SJSA1 (cell line): ENCODE results near the gene EPHA2. TPM values are rescaled to one million over a fixed set of nuclear protein-coding genes. Genes with fewer than 3 reads are reported as not detected.

ENCODE experiments used
- DNase-seq, 2 experiments: peaks; one replicate each; pipeline ENCODE4 v3.0.0-alpha.2; 2015 to 2020; ENCODE audit warnings: low spot score in 2 of 2, low read depth in 1 of 2
- H3K27ac ChIP-seq: fragments of 250-450 bp; sonication (Bioruptor Pico); 2 replicates; pipeline ENCODE4 v1.5.1; 2020; ENCODE audit warnings: mild to moderate bottlenecking, moderate library complexity
- H3K27me3 ChIP-seq: fragments of 250-450 bp; sonication (Bioruptor Pico); replicated peaks from 2 replicates; pipeline ENCODE4 v1.5.1; 2020; ENCODE audit warnings: mild to moderate bottlenecking, moderate library complexity
- H3K36me3 ChIP-seq: fragments of 250-450 bp; sonication (Bioruptor Pico); 2 replicates; pipeline ENCODE4 v1.5.1; 2020; ENCODE audit warnings: mild to moderate bottlenecking
- H3K4me1 ChIP-seq: fragments of 250-450 bp; sonication (Bioruptor Pico); replicated peaks from 2 replicates; pipeline ENCODE4 v1.6.1; 2021; ENCODE audit warnings: mild to moderate bottlenecking
- H3K4me3 ChIP-seq: fragments of 250-450 bp; sonication (Bioruptor Pico); 2 replicates; pipeline ENCODE4 v1.5.1; 2020; ENCODE audit warnings: mild to moderate bottlenecking
- H3K9me3 ChIP-seq: fragments of 250-450 bp; sonication (Bioruptor Pico); replicated peaks from 2 replicates; pipeline ENCODE4 v1.5.1; 2020; ENCODE audit warnings: mild to moderate bottlenecking
- total RNA-seq: library from RNA; depleted of rRNA; stranded (reverse); fragments of >200 nt; shearing (Covaris generic); gene quantifications from 2 replicates; pipeline ENCODE4 v1.2.3, GENCODE V29; 2014

The EPHA2 gene
- total RNA-seq, 1 experiment from 2014 or later: 51.0 TPM

DNA sequence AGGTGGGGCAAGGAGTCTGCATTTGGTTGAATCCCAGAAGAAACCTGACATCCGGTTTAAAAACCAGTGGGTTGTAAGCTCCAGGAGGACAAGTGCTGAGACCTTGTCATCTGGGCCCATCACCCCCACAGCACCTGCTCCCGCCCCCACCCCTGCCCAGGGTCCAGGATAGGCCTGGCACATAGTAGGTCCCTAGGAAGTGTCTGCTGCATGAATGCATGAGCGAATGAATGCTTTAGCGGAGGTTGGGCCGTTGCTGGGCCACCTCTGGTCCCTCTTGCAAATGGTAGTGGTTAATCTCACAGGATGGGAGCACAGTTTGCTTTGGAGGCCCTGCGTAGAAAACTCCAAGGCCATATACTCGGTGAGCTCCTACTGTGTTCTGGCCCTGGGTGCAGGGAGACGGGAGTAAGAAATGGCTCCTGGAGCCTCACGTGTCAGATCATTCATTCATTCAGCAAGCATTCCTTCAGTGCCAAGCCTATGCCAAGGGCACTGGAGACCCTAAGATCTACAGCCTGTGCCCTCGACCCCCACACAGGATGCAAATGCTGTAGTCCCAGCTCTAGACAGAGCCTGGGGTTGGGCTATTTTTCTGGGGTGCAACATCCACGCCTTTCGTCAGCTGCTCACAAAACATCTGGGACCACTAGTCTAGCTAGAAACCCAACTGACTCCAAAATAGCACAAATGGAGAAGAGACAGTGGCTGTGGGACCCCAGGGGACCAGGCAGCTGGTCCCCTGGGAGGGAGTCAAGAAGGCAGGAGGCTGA is 28.9 kb downstream of the EPHA2 start:
- peaks cover 13% of the 10 kb centered on the region for H3K4me1 ChIP-seq
- H3K27me3 ChIP-seq: no peaks in the 10 kb centered on the region
- H3K27ac ChIP-seq: no peak overlapping the region
- no peak for DNase-seq
- H3K36me3 ChIP-seq: peaks cover 97% of the 10 kb centered on the region
- no peak overlapping the region for H3K4me3 ChIP-seq
- H3K9me3 ChIP-seq: no peaks in the 10 kb centered on the region

DNA sequence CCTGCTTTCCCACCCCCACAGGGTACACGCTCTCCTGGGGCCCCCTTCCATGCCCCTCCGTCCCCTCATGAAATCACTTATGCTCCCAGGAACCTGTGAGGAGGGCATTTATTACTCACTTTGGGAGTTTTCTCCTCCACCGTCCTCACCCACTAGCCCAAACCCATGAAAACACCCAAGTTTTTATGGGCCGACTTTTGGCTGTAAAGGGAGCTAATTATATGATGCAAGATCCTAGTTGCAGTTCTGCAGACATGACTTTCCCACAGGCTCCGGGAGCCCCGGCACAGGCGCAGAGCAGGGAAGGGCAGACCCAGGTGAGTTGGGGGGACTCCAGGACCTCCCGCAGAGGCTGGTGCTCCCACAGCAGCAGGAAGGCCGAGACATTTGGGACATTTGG is 29.7 kb downstream of the EPHA2 start:
- no peak for DNase-seq
- Histone ChIP-seq H3K4me1 (peaks cover 19% of the 10 kb centered on the region), H3K36me3 (peaks cover 89% of the 10 kb centered on the region), H3K27me3 (no peaks in the 10 kb centered on the region), H3K4me3 (no peak overlapping the region), H3K9me3 (no peaks in the 10 kb centered on the region), H3K27ac (no peak overlapping the region)

DNA sequence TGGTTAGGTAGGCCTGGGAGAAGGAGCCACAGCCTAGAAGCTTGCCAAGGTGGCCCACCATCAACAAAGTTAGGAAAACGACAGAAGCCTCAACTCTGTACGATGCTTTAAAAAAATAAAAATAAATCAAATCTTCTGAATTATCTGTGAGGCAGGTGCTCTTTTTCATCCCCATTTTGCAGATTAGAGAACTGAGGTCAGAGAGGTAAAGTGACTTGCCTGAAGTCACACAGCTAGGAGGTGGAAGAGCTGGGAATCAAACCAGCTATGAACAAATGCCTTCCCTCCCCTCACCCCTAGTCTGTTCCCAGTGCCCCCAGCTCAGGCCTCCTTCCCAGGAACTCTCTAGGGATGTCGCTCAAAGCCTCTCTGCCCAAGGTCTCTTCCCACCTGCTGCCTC is 30.4 kb downstream of the EPHA2 start:
- Histone ChIP-seq H3K4me3 (no peak overlapping the region), H3K27ac (no peak overlapping the region), H3K27me3 (no peaks in the 10 kb centered on the region), H3K4me1 (peaks cover 25% of the 10 kb centered on the region), H3K36me3 (peaks cover 83% of the 10 kb centered on the region), H3K9me3 (no peaks in the 10 kb centered on the region)
- DNase-seq: no peak

DNA sequence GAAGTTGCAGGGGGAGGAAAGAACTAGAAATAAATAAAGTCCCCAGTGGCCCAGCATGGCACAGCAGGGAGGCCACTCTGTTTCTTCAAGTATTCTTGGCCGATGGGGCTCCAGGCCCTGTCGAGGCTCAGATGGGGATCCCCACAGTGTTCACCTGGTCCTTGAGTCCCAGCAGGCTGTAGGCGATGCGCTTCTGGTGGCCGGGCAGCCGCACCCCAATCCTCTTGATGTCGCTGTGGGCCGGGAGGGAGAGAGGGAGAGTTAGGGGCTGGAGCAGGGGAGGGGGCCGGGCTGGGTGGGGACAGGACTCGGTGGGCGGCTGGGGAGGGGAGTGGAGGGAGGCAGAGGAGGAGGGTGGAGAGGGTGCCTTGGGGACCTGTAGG is 30.8 kb downstream of the EPHA2 start:
- Histone ChIP-seq H3K4me1 (peaks cover 25% of the 10 kb centered on the region), H3K9me3 (no peaks in the 10 kb centered on the region), H3K27ac (no peak overlapping the region), H3K36me3 (peaks cover 79% of the 10 kb centered on the region), H3K4me3 (no peak overlapping the region), H3K27me3 (no peaks in the 10 kb centered on the region)
- DNase-seq: no peak

DNA sequence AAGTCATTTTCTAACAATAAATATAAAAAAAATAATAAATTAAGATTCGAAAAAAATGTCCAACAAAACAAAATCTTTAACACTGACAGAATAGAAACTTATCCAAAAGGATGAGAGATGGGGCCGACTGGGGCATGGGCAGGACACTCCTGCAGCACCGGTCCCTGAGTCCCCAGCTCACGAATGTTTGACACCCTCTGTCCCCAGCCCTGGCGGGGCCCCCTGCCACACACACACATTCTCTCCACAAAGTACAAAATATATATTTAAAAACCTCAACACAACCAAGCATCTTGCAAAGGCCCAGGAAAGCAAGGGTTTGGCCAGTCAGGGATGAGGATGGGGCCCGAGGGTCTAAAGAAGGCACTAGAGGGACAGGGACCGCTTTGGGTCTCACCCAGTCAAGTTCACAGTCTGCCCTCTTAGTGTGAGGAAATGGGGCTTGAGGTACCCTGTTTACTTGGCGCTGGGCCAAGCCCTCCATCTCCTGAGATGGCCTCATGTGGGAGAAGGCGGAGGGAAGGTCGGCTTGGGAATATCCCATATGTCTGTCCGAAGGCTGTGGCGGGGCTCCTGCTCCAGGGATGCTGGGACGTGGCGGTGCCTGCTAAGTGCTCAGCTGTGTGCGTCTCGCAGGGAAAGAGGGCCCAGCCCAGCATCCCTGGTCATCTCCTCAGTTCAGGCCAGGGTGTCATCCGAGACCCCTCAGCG is 31.3 kb downstream of the EPHA2 start:
- Histone ChIP-seq H3K9me3 (no peaks in the 10 kb centered on the region), H3K4me1 (peaks cover 25% of the 10 kb centered on the region), H3K27me3 (no peaks in the 10 kb centered on the region), H3K4me3 (no peak overlapping the region), H3K36me3 (peaks cover 73% of the 10 kb centered on the region), H3K27ac (no peak overlapping the region)
- DNase-seq: peak in 1 of 2 experiments; percentile 48

DNA sequence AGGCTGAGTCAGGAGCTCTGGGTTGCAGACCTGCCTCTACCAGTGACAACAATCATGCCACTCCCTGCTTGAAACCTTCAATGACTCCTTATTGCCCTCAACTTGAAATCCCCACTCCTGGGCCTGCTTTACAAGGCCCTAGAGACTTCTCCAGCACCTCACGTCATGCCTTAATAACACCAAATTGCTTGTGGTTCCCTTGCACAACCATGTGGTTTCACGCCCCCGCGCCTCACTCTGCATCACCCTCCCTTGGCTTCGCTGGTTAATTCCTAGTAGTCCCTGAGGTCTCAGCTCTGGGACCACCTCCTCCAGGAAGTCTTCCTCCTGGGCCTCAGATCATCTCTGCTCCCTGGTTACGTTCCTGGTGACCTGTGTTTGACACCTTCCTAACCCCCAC is 33.0 kb downstream of the EPHA2 start:
- Histone ChIP-seq H3K9me3 (no peaks in the 10 kb centered on the region), H3K27ac (no peak overlapping the region), H3K4me3 (no peak overlapping the region), H3K4me1 (peaks cover 29% of the 10 kb centered on the region), H3K36me3 (peaks cover 57% of the 10 kb centered on the region), H3K27me3 (no peaks in the 10 kb centered on the region)
- no peak for DNase-seq

DNA sequence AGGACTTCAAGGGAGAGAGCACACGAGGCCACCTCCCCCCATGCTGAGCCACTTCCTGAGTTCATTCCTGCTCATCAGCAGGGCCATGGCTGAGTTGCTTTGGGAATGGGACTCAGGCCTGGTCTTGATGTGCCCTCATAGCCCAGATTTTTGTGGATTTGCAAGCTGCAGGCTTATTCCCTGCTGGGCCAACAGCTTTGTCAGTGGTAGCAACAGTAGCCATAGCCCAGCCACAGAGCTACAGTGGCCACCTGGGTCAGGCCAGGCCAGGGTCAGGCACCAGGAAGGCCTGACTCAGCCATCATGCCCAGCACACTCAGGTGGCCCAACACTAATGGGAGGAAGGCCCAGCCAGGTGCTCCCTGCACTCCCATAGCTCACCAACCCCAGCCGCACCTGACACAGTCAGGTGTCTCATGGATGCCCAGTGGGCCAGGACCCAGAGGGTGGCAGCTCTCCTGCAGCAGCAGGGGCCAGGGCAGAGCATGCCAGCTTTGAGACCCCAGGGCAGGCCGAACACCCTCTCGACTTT is 33.5 kb downstream of the EPHA2 start:
- Histone ChIP-seq H3K4me3 (no peak overlapping the region), H3K27ac (no peak overlapping the region)
- DNase-seq: no peak

DNA sequence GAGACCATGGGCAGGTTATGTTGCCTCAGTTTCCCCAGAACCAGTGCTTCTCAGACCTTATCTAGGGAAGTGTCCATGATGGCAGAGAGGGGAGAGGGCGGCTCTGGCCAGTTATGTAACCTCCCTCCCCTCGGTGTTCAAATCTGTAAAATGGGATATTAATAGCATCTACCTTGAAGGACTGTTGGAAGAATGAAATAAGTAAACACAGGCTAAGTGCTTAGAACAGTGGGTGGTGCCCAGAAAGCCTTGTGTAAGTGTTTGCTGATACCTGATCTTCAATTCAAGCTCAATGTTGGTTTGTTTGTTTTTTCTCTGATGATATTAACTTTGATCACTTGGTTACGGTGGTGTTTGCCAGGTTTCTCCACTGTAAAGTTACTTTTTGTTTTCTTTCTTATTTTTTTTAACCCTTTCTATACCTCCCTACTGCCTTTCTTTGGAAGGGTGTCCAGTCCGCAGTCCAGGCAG is 34.9 kb downstream of the EPHA2 start:
- no peaks in the 10 kb centered on the region for H3K9me3 ChIP-seq
- no peak overlapping the region for H3K4me3 ChIP-seq
- peaks cover 38% of the 10 kb centered on the region for H3K36me3 ChIP-seq
- DNase-seq: no peak
- no peak overlapping the region for H3K27ac ChIP-seq
- H3K27me3 ChIP-seq: no peaks in the 10 kb centered on the region
- peaks cover 44% of the 10 kb centered on the region for H3K4me1 ChIP-seq

More for the DNA sequence above, 33.5 kb downstream of the EPHA2 start:
- H3K4me1 ChIP-seq: peaks cover 34% of the 10 kb centered on the region
- peaks cover 52% of the 10 kb centered on the region for H3K36me3 ChIP-seq
- H3K9me3 ChIP-seq: no peaks in the 10 kb centered on the region
- no peaks in the 10 kb centered on the region for H3K27me3 ChIP-seq

DNA sequence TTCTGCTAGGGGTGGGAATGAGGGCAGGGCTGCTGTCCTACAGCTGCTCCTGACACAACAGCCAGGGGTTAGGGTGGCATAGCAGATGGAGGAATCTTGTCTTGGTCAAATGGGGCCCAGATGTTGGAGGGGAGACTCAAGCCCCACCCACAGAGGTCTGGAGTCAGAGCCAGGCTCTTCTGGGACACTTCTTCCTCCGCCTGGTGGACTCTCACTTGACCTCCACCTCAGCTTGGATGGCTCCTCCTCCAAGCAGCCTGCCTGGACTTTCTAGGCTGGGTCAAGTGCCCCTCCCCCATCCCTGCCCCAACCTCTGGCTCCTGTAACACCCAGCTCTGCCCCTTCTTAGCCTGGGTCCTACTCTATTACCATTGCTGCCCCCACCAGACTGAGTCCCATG is 35.5 kb downstream of the EPHA2 start:
- DNase-seq: no peak
- peaks cover 32% of the 10 kb centered on the region for H3K36me3 ChIP-seq
- H3K27me3 ChIP-seq: no peaks in the 10 kb centered on the region
- H3K4me3 ChIP-seq: no peak overlapping the region
- H3K4me1 ChIP-seq: peaks cover 44% of the 10 kb centered on the region
- no peaks in the 10 kb centered on the region for H3K9me3 ChIP-seq
- H3K27ac ChIP-seq: no peak overlapping the region

DNA sequence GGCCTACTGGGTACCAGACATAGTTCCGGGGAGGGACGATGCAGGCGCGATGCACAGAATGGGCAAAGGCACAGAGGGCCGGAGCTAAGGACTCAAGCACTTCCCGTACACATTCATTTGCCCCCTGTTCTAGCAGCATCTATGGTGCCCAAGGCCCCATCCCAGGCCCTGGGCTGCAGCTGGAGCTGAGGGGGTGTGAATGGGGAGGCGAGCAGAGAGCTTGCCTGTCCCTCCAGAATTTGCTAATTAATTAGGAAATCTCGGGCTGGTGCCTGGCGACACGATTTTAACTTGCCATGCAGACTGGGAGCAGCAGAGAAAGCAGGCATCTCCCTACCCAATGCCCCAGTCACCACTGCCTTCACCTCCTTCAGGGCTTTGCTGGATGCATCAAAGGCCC is 35.9 kb downstream of the EPHA2 start:
- H3K4me3 ChIP-seq: no peak overlapping the region
- DNase-seq: no peak
- peaks cover 29% of the 10 kb centered on the region for H3K36me3 ChIP-seq

DNA sequence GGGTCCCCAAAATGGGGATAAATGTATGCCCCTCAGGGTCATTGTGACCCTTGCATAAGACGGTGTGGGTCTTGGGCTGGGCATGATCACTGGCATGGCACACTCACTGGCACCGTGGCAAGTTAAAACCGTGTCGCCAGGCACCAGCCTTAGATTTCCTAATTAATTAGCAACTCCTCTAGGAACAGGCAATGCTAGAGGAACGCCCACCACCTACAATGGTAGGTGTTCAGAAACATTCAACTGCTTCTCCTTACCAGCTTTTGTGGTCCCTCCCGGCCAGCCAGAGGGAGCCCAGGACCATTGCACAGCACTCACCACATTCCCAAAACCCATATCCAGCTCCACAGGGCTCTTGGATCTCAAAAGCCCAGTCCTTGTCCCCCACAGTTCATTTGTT is 36.4 kb downstream of the EPHA2 start:
- no peak for DNase-seq
- H3K27ac ChIP-seq: no peak overlapping the region

More for the DNA sequence above, 35.9 kb downstream of the EPHA2 start:
- no peak overlapping the region for H3K27ac ChIP-seq
- H3K4me1 ChIP-seq: peaks cover 44% of the 10 kb centered on the region
- no peaks in the 10 kb centered on the region for H3K9me3 ChIP-seq
- no peaks in the 10 kb centered on the region for H3K27me3 ChIP-seq

DNA sequence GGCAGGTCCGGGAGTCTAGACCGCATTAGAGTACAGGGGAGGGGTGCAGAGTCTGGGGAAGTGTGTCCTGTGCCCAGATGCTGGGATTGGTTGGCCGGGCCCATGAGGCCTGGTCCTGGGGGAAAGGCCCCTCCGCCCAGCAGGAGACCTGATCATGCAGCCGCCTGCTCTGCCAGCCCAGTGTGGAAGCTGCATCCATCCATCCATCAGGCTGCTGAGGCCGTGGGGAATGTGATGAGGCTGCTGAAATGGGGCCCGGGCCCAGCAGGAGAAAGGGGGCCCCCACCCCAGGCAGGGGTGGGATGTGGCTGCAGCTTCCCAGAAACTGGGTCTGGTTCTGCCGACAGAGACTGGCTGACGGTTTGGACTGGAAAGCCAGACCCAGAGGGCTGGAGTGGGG is 37.2 kb downstream of the EPHA2 start:
- Histone ChIP-seq H3K36me3 (peaks cover 17% of the 10 kb centered on the region), H3K27ac (no peak overlapping the region), H3K27me3 (no peaks in the 10 kb centered on the region), H3K4me3 (no peak overlapping the region), H3K9me3 (no peaks in the 10 kb centered on the region), H3K4me1 (peaks cover 44% of the 10 kb centered on the region)
- no peak for DNase-seq

More for the DNA sequence above, 36.4 kb downstream of the EPHA2 start:
- Histone ChIP-seq H3K27me3 (no peaks in the 10 kb centered on the region), H3K4me3 (no peak overlapping the region), H3K9me3 (no peaks in the 10 kb centered on the region), H3K4me1 (peaks cover 44% of the 10 kb centered on the region), H3K36me3 (peaks cover 25% of the 10 kb centered on the region)

DNA sequence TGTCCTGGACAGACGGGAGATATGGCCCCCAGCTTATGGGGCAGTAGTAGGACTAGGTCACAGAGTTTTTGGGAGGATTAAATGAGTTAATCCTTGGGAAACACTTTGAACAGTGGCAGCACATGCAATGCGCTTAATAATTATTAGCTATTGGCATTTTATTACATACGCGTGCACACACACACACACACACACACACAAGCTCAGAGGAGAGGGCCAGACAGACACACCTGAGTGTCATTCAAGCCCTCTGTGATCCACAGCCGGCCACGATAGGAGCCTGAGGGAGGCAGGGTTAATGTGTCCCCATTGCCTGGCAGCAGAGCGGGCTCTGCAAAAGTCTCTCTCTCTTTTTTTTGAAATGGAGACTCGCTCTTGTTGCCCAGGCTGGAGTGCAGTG is 37.9 kb downstream of the EPHA2 start:
- Histone ChIP-seq H3K27ac (no peak overlapping the region), H3K27me3 (no peaks in the 10 kb centered on the region), H3K4me3 (no peak overlapping the region), H3K9me3 (no peaks in the 10 kb centered on the region), H3K36me3 (peaks cover 10% of the 10 kb centered on the region), H3K4me1 (peaks cover 47% of the 10 kb centered on the region)
- no peak for DNase-seq

DNA sequence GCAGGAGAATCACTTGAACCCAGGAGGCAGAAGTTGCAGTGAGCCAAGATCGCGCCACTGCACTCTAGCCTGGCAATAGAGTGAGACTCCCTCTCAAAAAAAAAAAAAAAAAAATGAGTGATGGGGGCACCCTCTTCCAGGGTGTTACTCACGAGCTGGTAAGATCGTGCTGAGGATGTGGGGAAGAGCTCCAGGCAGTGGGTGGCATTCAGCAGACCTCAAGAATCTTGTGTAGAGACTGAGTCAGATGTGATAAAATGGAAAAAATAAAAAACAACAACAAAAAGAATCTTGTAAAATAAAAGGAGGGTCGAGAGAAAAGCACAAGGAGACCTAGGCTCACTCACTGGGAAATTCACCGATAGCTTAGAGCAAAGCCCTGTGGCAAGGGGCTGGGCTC is 38.5 kb downstream of the EPHA2 start:
- DNase-seq: peak; percentile 64 to 72

More for the DNA sequence above, 38.5 kb downstream of the EPHA2 start:
- peaks cover 4% of the 10 kb centered on the region for H3K36me3 ChIP-seq
- no peak overlapping the region for H3K4me3 ChIP-seq
- no peak overlapping the region; the same call in 1 of the 2 replicates for H3K27ac ChIP-seq
- no peaks in the 10 kb centered on the region for H3K9me3 ChIP-seq
- H3K4me1 ChIP-seq: peaks cover 47% of the 10 kb centered on the region
- H3K27me3 ChIP-seq: no peaks in the 10 kb centered on the region
